T47D (cell line): ENCODE data around the gene CASK.

Experiments
- DNase-seq, 2 experiments: peaks; one replicate each; pipeline versions ENCODE4 v3.0.0 to v3.0.0-alpha.2; 2011 to 2012; ENCODE audit warnings: low read depth in 1 of 2, low spot score in 1 of 2
- JUND ChIP-seq: IDR thresholded peaks from 2 replicates; pipeline ENCODE4 v1.6.1; 2012; ENCODE audit warnings: low read depth
- in situ Hi-C: cut with HindIII; loops from 2 replicates; pipeline ENCODE4 v1.10.0; 2016; ENCODE audit warnings: low sequenced_read_pairs, low pct_unique_long_range_greater_than_20kb

CASK gene

GRCh38 chrX:41604766-41605543 is 318.4 kb downstream of the CASK start:
- no peak for TF ChIP-seq JUND
- in situ Hi-C loops = no loop called here
- DNase-seq = no peak

- in situ Hi-C loops = no loop called here
- DNase-seq = no peak
- TF ChIP-seq JUND = no peak
Observed at GRCh38 chrX:41604177-41604576, 319.2 kb downstream of the CASK start.

DNA sequence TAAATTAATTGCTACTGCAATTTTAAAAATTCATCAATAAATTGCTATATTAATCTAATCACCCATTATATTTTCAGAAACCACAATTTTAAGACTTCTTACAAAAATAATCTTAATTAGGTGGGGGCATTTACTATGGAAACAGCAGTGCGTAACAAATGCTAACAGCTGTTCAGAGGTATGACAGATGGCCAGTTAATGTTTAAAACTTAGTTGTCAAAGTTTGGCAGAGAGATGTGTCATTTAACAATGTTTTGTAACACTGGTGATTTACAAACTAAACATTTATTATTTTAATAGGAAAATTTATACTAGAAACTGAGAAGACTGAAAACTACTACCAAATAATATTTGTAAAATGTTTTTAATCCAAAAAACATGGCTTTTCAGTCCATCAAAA is 319.8 kb downstream of the CASK start:
- TF ChIP-seq JUND = no peak
- no peak for DNase-seq
- in situ Hi-C loops = no loop called here

DNA sequence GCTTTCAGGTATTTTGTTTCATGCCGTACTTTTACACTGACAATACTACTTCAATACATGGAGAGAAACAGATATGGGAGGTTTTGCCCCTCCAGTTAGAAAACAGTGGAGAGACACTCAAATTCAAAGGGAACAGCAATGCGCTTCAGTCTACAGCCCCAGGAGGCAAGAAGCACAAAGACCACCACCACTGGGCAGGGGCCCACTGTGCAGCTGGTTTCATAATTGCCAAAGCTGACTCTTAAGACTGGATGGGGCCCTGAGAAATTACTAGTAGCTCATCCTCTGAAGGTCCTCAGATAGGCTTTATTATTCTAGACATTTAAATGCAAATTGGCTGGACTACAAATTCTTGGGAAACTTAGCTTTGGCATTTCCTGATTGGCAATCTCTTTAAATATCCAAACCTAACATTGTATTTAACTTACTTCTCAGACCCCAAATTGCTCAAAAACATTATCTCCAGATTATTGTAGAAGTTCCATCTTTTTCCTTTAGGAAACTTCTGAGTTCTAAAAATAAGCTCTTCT is 320.5 kb downstream of the CASK start:
- no peak for DNase-seq
- TF ChIP-seq JUND = no peak
- in situ Hi-C loops = no loop called here

- TF ChIP-seq JUND = no peak
- in situ Hi-C loops = no loop called here
Observed at GRCh38 chrX:41600291-41600690, 323.1 kb downstream of the CASK start.

DNA sequence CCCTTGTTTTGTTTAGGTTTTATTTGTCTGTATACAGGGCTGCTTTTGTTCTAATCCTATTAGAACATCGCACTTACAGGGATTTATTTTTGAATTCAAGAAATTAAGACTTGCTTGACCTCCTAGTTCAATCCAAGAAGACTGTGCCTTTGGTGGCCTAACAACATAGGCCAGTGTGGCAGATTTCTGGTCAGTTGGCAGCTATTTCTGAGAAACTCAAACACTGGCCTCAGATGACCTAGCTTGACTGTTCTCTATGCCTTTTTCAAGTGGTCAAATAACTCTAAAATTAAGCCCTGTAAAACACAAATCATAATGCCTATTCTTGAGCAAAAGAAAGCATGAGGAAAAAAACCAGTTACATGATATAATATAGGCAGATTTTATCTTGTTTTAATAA is 323.8 kb downstream of the CASK start:
- in situ Hi-C loops = no loop called here
- no peak for TF ChIP-seq JUND
- no peak for DNase-seq

More at GRCh38 chrX:41600291-41600690, 323.1 kb downstream of the CASK start:
- no peak for DNase-seq

DNA sequence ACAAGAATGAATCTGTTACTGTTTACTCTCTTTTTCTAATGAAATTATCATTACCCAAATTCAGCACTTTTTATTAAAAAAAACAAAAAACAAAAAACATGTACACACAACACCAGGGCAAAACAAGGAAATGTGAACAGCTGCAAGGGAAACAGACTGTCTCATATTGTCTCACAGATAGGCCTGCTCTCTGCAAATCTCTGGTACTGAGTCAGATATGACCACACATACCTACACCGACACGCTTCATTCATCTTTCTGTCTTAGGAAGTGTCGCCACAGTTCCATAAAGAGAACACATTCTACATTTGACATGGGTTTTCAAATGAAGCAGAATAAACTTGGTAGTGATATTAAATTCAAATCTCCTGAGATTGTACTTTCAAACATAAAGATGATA is 326.8 kb downstream of the CASK start:
- in situ Hi-C loops = no loop called here
- DNase-seq = no peak
- no peak for TF ChIP-seq JUND

DNA sequence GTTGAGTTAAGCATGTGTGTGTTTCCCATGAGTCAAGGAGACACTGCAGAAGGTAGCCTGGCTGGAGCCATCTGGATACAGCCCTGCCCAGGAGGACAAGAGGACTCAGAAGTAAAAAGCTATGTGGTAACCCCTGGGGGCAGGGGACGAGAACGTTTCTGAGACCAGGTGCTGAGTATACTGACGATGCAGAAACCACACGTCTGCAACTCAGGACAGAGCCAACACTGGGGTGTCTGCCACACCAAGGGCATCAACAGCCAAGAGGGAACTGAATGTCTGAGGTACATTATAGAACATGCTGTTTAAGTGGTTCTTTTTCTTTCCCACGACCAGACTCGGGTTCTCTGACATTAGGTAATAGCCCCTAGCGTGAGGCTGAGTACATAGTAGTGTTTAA is 328.7 kb downstream of the CASK start:
- in situ Hi-C loops = no loop called here
- DNase-seq = no peak
- TF ChIP-seq JUND = no peak

- DNase-seq = no peak
- no peak for TF ChIP-seq JUND
- in situ Hi-C loops = no loop called here
Observed at GRCh38 chrX:41591906-41592305, 331.4 kb downstream of the CASK start.

DNA sequence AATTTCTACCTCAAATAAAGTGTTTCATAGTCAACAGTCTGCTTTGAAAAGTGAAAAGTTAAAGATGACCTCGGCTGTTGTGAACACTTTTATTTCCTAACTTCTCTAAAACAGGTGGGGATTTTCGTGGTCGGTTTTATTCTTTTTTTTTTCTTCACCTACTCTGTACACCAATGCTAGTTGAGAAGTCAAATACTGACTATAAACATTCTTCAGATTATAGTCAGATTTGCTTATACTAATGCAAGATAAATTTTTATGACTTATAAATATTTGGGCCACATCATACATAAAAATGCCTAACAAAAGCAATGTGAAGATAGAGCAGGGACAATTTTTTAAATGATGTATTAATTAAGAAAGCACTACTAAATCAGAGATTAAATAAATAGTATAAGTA is 332.7 kb downstream of the CASK start:
- TF ChIP-seq JUND = no peak
- DNase-seq = no peak
- in situ Hi-C loops = no loop called here

DNA sequence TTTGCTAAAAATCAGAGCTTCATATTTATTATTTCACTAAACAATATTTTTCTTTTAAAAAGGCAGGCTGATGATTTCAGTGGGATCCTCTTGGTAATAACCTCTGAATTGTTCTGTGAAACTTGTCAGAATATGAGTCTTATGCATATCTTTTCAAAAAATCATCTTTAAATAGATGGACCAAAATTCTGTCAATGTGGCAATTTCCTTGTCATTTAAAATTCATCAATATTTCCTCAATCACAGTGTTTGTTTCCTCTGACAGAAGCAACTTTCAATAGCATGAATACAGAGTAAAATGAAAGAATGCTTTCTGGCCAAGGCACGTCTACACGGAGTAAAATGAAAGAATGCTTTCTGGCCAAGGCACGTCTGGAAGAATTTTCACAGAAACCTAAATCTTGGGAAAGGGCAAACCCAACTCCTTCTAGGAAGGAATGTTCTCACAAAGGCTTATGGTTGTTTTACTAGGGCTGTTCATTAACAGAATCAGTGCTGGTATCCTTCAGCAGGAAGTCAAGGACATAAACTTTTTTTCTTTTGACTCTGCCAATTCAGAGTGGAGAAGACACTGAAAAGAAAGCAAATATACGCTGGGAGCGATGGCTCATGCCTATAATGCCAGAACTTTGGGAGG is 333.6 kb downstream of the CASK start:
- in situ Hi-C loops = no loop called here
- TF ChIP-seq JUND = no peak
- DNase-seq = no peak

GRCh38 chrX:41588271-41588670 is 335.1 kb downstream of the CASK start:
- DNase-seq = no peak
- no peak for TF ChIP-seq JUND
- in situ Hi-C loops = no loop called here

DNA sequence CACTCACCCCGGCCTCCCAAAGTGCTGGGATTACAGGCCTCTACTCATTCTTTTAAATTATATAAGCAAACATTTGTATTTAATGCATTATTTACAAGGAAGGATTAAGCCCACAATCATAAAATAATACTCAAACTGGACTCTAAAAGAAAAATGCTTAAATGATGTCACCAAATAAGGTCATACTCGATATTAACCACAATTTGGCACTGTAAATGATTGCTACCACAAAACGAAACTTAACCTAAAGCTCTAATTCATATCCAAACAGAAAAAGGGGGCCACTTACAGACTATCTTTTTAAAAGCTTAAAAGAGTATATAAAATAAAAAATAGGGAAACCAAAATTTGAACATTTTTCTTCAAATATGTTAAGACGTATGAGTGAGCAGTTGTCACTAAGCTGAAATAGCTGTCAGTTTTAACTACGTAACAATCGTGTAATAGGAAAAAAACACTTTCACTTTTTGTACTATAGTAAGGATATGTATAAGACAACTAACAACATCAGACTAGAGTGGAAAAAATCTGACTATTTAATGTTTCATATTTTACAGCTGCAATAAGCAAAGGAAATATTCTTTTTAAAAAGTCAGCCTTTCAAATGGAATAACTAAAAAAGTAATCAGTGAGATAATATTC is 342.8 kb downstream of the CASK start:
- in situ Hi-C loops = no loop called here
- no peak for TF ChIP-seq JUND
- no peak for DNase-seq
